Astrocyte of the cerebellum (primary cell): ENCODE data around the gene MPPED1.

Source experiments
- DNase-seq: peaks from one replicate; pipeline ENCODE4 v3.0.0-alpha.2; 2011; ENCODE audit warnings: low read depth
- H3K4me3 ChIP-seq: 2 replicates; pipeline ENCODE4 v1.5.1; 2011; ENCODE audit warnings: mild to moderate bottlenecking, low read depth, low read length, moderate library complexity
- CTCF ChIP-seq: IDR thresholded peaks from 2 replicates; pipeline ENCODE4 v1.5.1; 2012; ENCODE audit warnings: low read length, low read depth, moderate library complexity, mild to moderate bottlenecking; ENCODE audit errors: missing control alignments
- in situ Hi-C: cut with HindIII; loops from 2 replicates; pipeline ENCODE4 v1.10.0; 2017; ENCODE audit warnings: low sequenced_read_pairs

The MPPED1 gene

GRCh38 chr22:43555561-43556515 lies 144.0 kb downstream of the MPPED1 start:
- TF ChIP-seq CTCF: no peak
- no peak for DNase-seq
- no peak overlapping the region for H3K4me3 ChIP-seq
- in situ Hi-C loops: no loop called here
